Testis (tissue), 2 donors: Measurements from ENCODE around the gene H6PD.

Experiments
- POLR2A ChIP-seq: fragments of 450-650 bp; IDR thresholded peaks from one replicate; pipeline ENCODE4 v1.6.1; 2017; ENCODE audit warnings: antibody characterized with exemption, mild to moderate bottlenecking, moderate library complexity
- TF ChIP-seq, protein P1 (sequence below), 3 experiments: fragments of 450-650 bp in 2 of 3; fragments of 200-600 bp in 1 of 3; sonication (generic) in 1 of 3; IDR thresholded peaks; one replicate each; pipeline ENCODE4 v1.5.1; 2016 to 2019; ENCODE audit warnings: antibody characterized with exemption in 3 of 3, mild to moderate bottlenecking in 2 of 3, moderate library complexity in 1 of 3

DNA sequence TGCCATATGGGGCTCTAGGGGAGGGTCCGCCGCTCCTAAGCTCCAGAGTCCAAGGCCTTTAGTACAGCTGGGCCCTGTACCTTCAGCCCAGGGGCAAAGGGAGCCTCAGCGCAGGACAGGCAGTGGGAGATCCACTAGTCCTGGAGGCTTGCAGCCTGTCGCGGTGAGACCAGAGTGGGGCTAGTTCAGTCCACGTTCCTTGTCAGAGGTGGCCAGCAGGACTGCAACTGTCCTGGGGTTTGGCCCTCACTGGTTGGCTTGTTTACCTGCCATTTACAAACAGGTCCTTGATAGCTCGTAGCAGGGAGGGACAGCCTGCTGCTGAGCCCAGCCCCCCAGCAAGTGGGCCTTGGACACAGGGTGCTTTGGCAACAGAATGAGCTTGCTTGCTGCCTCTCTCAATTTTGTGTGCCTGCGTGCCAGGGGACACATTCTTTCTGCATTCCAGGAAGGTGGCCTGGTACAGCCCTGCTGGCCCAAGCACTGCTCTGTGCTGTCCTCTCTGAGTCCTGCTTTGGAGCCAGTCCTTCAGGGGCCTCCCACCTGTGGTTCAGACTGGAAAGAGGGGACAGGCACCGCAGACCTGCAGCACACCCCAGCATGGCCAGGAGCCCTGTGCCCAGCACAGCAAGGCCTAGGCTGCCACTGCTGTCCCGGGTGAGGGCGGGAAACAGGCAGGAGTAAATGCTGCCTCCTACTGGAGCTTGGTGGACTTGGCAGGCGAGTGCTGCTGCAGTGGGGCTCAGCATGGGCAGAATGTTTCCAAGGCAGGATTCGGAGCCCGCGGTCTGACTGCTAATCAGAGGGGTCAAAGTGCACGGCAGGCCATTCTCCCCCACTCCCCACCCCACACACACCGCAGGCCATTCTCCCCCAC is 15.2 kb downstream of the H6PD start:
- no peak for TF ChIP-seq POLR2A
- TF ChIP-seq, protein P1, sequence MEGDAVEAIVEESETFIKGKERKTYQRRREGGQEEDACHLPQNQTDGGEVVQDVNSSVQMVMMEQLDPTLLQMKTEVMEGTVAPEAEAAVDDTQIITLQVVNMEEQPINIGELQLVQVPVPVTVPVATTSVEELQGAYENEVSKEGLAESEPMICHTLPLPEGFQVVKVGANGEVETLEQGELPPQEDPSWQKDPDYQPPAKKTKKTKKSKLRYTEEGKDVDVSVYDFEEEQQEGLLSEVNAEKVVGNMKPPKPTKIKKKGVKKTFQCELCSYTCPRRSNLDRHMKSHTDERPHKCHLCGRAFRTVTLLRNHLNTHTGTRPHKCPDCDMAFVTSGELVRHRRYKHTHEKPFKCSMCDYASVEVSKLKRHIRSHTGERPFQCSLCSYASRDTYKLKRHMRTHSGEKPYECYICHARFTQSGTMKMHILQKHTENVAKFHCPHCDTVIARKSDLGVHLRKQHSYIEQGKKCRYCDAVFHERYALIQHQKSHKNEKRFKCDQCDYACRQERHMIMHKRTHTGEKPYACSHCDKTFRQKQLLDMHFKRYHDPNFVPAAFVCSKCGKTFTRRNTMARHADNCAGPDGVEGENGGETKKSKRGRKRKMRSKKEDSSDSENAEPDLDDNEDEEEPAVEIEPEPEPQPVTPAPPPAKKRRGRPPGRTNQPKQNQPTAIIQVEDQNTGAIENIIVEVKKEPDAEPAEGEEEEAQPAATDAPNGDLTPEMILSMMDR (IDR thresholded peaks at IDR 0.05): peak; percentile 49 to 58 (median 55)
